Ascending aorta (tissue), 2 donors: ENCODE data around the gene RIN3. TPM values are rescaled to one million over a fixed set of nuclear protein-coding genes. Genes with fewer than 3 reads are reported as not detected.

Experiments used
- DNase-seq, 2 donors: peaks; one replicate each; pipeline ENCODE4 v3.0.0-alpha.2; 2019; ENCODE audit warnings: low spot score in 2 of 2
- H3K27ac ChIP-seq, 2 donors: fragments of 200-600 bp; sonication (generic); one replicate each; pipeline ENCODE4 v1.5.1; 2016 to 2017; ENCODE audit warnings: mild to moderate bottlenecking in 1 of 2
- H3K27me3 ChIP-seq: fragments of 200-600 bp; sonication (generic); one replicate; pipeline ENCODE4 v1.5.1; 2017
- H3K36me3 ChIP-seq, 2 donors: fragments of 200-600 bp; sonication (generic); one replicate each; pipeline ENCODE4 v1.5.1; 2016
- H3K4me1 ChIP-seq, 2 donors: fragments of 200-600 bp; sonication (generic); one replicate each; pipeline ENCODE4 v1.5.1; 2016 to 2017; ENCODE audit warnings: mild to moderate bottlenecking in 1 of 2
- H3K4me3 ChIP-seq, 2 donors: fragments of 200-600 bp; sonication (generic); one replicate each; pipeline ENCODE4 v1.5.1; 2016 to 2017; ENCODE audit warnings: mild to moderate bottlenecking in 1 of 2
- H3K9me3 ChIP-seq, 2 donors: fragments of 200-600 bp; sonication (generic); one replicate each; pipeline ENCODE4 v1.5.1; 2016
- intact Hi-C: fragments of 100-400 bp; cut with DNase I; formaldehyde crosslinking; loops from one replicate; pipeline ENCODE4 v1.15.1; 2023
- total RNA-seq: library from RNA; depleted of rRNA; stranded (reverse); fragments of >200 nt; gene quantifications from one replicate; pipeline ENCODE4 v1.1.0, GENCODE V29; 2016
- TF ChIP-seq, protein P1 (sequence below), 3 experiments: fragments of 200-600 bp in 2 of 3; fragments of 450-650 bp in 1 of 3; sonication (generic) in 2 of 3; IDR thresholded peaks; one replicate each; pipeline ENCODE4 v1.5.1; 2016 to 2019; ENCODE audit warnings: antibody characterized with exemption in 3 of 3, mild to moderate bottlenecking in 1 of 3, moderate library complexity in 1 of 3

RIN3 gene
- total RNA-seq, 1 donor from 2014 or later: 30.3 TPM

GRCh38 chr14:92556863-92557543, 43.4 kb downstream of the RIN3 start:
- Histone ChIP-seq H3K4me3 (no peak overlapping the region), H3K27me3 (no peaks in the 10 kb centered on the region), H3K9me3 (no peaks in the 10 kb centered on the region), H3K27ac (no peak overlapping the region), H3K4me1 (peaks cover 12 to 28% of the 10 kb centered on the region in 2 donors), H3K36me3 (peaks cover 24 to 35% of the 10 kb centered on the region in 2 donors)
- TF ChIP-seq, protein P1, sequence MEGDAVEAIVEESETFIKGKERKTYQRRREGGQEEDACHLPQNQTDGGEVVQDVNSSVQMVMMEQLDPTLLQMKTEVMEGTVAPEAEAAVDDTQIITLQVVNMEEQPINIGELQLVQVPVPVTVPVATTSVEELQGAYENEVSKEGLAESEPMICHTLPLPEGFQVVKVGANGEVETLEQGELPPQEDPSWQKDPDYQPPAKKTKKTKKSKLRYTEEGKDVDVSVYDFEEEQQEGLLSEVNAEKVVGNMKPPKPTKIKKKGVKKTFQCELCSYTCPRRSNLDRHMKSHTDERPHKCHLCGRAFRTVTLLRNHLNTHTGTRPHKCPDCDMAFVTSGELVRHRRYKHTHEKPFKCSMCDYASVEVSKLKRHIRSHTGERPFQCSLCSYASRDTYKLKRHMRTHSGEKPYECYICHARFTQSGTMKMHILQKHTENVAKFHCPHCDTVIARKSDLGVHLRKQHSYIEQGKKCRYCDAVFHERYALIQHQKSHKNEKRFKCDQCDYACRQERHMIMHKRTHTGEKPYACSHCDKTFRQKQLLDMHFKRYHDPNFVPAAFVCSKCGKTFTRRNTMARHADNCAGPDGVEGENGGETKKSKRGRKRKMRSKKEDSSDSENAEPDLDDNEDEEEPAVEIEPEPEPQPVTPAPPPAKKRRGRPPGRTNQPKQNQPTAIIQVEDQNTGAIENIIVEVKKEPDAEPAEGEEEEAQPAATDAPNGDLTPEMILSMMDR (IDR thresholded peaks at IDR 0.05): no peak
- DNase-seq: no peak
- intact Hi-C loops: no loop called here

- Histone ChIP-seq H3K9me3 (no peaks in the 10 kb centered on the region), H3K4me1 (peaks cover 12 to 24% of the 10 kb centered on the region in 2 donors), H3K27ac (no peak overlapping the region), H3K4me3 (no peak overlapping the region), H3K36me3 (peaks cover 24 to 35% of the 10 kb centered on the region in 2 donors), H3K27me3 (no peaks in the 10 kb centered on the region)
- intact Hi-C loops: no loop called here
- TF ChIP-seq, protein P1 (IDR thresholded peaks at IDR 0.05): no peak
- no peak for DNase-seq
Measured at GRCh38 chr14:92557544-92557912, 43.9 kb downstream of the RIN3 start.

- Histone ChIP-seq H3K4me1 (peaks cover 4 to 26% of the 10 kb centered on the region in 2 donors), H3K4me3 (no peak overlapping the region), H3K36me3 (peaks cover 24 to 35% of the 10 kb centered on the region in 2 donors), H3K27ac (no peak overlapping the region), H3K9me3 (no peaks in the 10 kb centered on the region), H3K27me3 (no peaks in the 10 kb centered on the region)
- TF ChIP-seq, protein P1 (IDR thresholded peaks at IDR 0.05): no peak
- no peak for DNase-seq
- intact Hi-C loops: no loop called here
Measured at GRCh38 chr14:92558319-92558718, 44.7 kb downstream of the RIN3 start.

DNA sequence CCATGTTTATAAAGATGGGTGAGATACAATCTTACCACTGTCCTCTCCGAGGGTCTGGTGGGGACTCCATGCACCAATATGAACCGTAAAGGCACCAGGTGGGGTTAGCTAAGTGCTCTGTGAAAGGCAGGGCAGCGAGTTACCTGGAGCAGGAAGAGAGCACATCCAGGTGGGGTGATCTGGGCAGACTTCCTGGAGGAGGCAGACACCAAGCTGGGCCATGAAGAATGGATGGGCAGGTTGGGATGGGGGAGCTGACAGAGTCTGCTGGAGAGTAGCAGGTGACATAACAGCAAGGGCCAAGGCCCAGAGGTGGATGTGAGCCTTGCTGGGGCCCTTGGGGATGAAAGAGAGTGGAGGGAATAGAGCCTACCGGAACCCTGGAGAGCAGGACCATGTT, 45.9 kb downstream of the RIN3 start:
- no peak for DNase-seq
- Histone ChIP-seq H3K36me3 (peaks cover 24 to 35% of the 10 kb centered on the region in 2 donors), H3K27ac (no peak overlapping the region), H3K27me3 (no peaks in the 10 kb centered on the region), H3K4me1 (peaks cover 0 to 30% of the 10 kb centered on the region in 2 donors), H3K9me3 (no peaks in the 10 kb centered on the region), H3K4me3 (no peak overlapping the region)
- TF ChIP-seq, protein P1 (IDR thresholded peaks at IDR 0.05): no peak
- intact Hi-C loops: no loop called here

- H3K36me3 ChIP-seq: peaks cover 24 to 35% of the 10 kb centered on the region in 2 donors
- TF ChIP-seq, protein P1 (IDR thresholded peaks at IDR 0.05): no peak
- intact Hi-C loops: no loop called here
Measured at GRCh38 chr14:92560106-92560865, 46.7 kb downstream of the RIN3 start.

More at GRCh38 chr14:92560106-92560865, 46.7 kb downstream of the RIN3 start:
- Histone ChIP-seq H3K9me3 (no peaks in the 10 kb centered on the region), H3K4me1 (peaks cover 3 to 37% of the 10 kb centered on the region in 2 donors), H3K27ac (no peak overlapping the region), H3K4me3 (no peak overlapping the region), H3K27me3 (no peaks in the 10 kb centered on the region)
- DNase-seq: no peak
